GM18511 (cell line): ENCODE results near the gene ZNF821.
"Not testable (repeated sequence)": the region's sequence is repeated elsewhere in the genome, so short reads cannot be mapped to it uniquely, and the experiment has no call there.

Source experiments
- ATAC-seq: cut with Tn5 transposase; IDR thresholded peaks from one replicate; pipeline ENCODE4 v1.9.1; 2021; ENCODE audit warnings: mild to moderate bottlenecking, moderate library complexity; ENCODE audit not compliant: unreplicated experiment

Gene ZNF821

GRCh38 chr16:71863995-71864394, 20.0 kb downstream of the ZNF821 start:
- no peak for ATAC-seq

GRCh38 chr16:71859762-71860521, 24.0 kb downstream of the ZNF821 start:
- ATAC-seq = no peak

GRCh38 chr16:71855937-71856662, 27.9 kb downstream of the ZNF821 start:
- ATAC-seq = no peak

GRCh38 chr16:71854369-71854948, 29.5 kb downstream of the ZNF821 start:
- no peak for ATAC-seq

- ATAC-seq = peak; percentile 88
Observed at GRCh38 chr16:71853413-71853812, 30.6 kb downstream of the ZNF821 start.

- ATAC-seq = no peak
Observed at GRCh38 chr16:71852561-71852960, 31.4 kb downstream of the ZNF821 start.

- ATAC-seq = no peak
Observed at GRCh38 chr16:71852158-71852557, 31.8 kb downstream of the ZNF821 start.

GRCh38 chr16:71851746-71852145, 32.2 kb downstream of the ZNF821 start:
- ATAC-seq = no peak

- no peak for ATAC-seq
Observed at GRCh38 chr16:71848622-71849021, 35.4 kb downstream of the ZNF821 start.

- ATAC-seq = no peak
Observed at GRCh38 chr16:71847096-71847495, 36.9 kb downstream of the ZNF821 start.

GRCh38 chr16:71846431-71846830, 37.6 kb downstream of the ZNF821 start:
- ATAC-seq = no peak

- ATAC-seq = peak; percentile 76
Observed at GRCh38 chr16:71845639-71846430, 38.1 kb downstream of the ZNF821 start, which contains the start of gene ATXN1L. ATXN1L (plus strand) TSS chr16:71845976; CDS start chr16:71849741, 3,765 bp downstream.

GRCh38 chr16:71843572-71843971, 40.4 kb downstream of the ZNF821 start:
- no peak for ATAC-seq

- no peak for ATAC-seq
Observed at GRCh38 chr16:71840052-71840451, 43.9 kb downstream of the ZNF821 start.

GRCh38 chr16:71837150-71837549, 46.8 kb downstream of the ZNF821 start:
- ATAC-seq = no peak

- ATAC-seq = no peak
Observed at GRCh38 chr16:71834291-71834690, 49.7 kb downstream of the ZNF821 start.

- ATAC-seq = not testable (repeated sequence)
Observed at GRCh38 chr16:71832112-71832511, 51.9 kb downstream of the ZNF821 start.

GRCh38 chr16:71831698-71832097, 52.3 kb downstream of the ZNF821 start:
- ATAC-seq = not testable (repeated sequence)

- no peak for ATAC-seq
Observed at GRCh38 chr16:71830359-71830758, 53.6 kb downstream of the ZNF821 start.

- no peak for ATAC-seq
Observed at GRCh38 chr16:71826533-71827017, 57.4 kb downstream of the ZNF821 start.

- ATAC-seq = peak; percentile 13
Observed at GRCh38 chr16:71817155-71817500, 66.9 kb downstream of the ZNF821 start.
